Nucleus accumbens (tissue), 56 donors: ENCODE results near the gene KCNC1.

Experiments
- DNase-seq, 56 donors: peaks; one replicate each; lab custom pipeline; 2025; lab: John Stamatoyannopoulos, UW

Gene KCNC1

DNA sequence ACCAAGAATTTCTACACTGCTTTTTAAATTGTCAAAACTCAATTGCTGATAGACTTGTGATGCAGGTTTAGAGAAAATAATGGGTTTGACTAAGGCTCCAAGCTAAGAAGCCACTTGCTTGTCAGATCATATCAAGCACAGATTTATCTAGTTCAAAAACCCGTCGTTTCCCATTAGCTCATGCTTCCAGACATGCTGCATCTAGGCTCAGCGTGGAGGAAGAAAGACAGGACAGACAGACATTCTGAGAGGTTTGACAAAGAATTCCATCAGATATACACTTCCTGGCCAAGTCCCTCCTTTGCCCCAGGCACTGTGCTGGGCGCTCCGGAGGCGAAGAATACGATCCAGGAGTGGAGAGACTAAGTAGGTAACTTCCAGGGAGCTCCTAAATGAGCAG lies 76.8 kb downstream of the KCNC1 start:
- DNase-seq = no peak

- DNase-seq = no peak
These were observed 77.7 kb downstream of the KCNC1 start for GRCh38 chr11:17812091-17812864.

DNA sequence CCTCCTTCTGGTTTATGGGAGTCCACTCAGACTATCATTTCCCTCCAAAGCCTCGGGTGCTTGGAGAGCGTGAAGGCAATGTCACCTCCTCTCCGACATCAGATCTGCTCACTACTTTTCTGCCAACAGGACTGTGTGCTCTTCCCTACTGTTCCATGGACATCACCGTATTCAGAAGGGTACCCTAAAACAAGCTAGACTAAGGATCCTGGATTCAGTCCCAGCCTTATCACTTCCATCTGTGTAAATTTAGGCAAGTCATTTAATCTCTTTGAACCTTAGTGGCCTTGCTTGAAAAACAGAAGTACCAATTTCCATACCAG lies 78.2 kb downstream of the KCNC1 start:
- DNase-seq = no peak

DNA sequence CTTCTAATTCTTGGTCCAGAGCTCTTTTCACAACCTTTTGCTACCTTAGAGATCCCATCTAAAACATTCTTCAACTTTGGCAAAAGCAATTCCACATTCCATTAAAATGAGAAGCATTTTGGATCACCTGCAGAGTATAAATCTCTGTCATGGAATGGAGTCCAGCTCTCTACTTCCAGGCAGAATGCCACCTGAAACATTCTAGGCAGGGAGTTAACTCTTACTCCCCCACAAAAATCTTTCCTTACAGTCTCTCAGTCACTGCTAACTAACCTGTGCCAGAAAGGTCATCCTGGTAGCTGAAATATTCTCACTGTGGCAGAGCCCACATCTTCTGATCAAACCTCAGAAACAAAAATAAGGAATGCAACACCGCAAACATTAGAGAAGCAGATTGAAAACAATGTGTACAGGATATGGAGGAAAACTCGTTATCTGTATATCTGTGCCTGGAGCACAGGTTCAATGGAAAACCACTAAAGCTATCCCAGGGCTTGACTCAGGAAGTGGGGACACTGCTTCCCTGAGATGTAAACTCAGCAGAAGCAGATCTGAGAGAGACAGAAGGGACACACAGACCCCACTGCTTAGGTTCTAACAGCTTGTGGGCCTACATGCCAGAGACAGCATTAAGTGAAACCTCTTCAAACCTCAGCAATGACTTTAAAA lies 78.9 kb downstream of the KCNC1 start:
- no peak for DNase-seq

DNA sequence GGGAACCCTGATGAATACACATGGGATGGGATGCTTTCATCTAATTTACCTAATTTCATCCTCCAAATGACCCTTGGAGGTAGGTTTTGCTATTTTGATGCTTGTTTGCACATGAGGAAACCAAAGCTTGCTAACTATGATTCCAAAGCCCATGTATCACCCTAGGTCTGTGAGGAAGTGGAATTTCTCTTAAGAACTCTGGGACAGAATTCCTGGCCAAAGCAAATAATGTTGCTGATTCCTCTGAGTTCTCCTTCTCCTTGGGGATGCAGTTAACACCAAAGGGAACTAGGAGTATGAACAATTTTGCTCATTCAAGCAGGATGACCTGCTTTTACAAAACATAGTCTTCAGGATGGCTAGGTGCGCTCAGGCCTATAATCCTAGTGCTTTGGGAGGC lies 80.0 kb downstream of the KCNC1 start:
- DNase-seq = no peak

DNA sequence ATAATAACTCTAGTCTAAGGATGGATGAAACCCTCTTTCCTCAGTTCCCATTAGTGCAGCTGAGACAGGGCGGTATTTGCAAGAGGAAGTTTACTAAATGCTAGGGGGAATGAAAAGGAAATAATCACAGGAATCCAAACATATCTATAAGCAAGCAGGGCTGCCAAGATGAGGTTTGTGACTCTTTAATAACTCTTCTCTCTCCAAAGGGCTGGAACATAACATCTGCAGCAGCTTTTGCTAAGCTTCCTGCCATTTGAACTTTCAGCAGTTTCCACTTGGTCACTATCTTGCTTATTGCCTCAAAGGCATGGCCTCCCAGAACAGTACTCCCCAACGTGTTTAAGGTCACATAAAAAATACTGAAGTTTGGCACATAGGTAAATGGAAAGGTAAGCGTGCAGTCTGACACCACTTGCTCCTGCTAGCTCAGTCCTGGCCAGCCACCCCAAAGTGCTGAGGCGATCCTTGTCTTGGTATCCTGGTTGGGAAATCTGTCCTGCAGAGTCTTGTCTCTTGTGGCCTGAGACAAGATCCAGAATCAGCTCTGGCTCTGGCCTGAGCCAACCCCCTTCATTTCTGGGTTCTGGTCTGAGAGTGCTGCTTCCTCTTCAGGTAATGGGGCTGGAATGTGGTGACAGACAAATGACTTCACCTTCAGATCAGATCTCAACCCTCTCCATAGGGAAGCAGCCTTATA lies 81.8 kb downstream of the KCNC1 start:
- DNase-seq = no peak

DNA sequence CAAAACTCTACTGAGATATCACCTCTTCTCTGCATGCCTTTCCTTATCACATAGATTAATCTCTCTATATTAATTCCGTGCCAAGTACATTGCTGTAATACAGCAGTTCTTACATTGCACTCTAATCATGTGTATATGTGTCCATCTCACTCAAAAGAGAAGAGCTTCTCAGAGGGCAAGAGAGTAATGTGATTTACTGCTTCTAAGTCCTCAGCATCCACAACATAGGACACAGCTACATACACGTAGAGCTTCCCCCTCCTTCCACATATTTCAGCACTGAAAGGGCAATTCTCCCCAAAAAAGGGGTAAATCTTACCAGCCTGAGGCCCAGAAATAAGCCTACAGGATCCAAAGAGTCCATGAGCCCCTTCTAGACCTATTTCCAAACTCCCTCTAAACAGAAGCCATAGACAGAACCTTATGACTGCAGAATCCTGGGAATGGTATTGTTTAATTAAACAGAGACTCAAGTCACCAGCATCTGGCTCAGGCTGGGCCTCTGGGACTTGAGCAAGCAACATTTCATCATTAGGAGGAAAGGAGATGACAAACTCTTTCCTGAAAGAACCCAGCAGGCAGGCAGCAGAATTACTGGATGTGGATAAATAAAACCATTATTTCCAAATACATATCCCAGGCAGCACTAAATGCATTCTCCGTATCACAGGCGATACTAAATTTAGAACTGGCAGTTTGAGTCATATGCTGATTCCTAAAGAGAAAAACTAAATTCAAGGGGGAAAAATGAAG lies 87.2 kb downstream of the KCNC1 start:
- DNase-seq = no peak

DNA sequence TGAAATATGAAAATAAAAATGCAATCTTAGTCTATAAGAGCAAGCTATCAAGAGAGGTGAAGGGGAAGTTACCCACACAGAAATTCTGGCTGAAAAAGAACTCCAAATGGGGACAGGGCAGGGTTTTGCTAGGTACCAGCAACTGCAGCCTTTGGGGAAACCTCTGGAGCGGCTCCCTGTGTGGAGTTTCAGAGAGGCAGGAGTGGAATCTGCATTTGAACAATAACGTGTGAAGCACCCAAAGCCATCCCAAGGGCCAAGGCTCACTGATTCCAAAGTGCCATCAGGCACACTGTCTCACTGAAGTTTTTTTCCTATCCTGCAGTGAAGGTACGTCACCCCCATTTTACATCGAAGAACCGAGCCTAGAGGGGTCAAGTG lies 87.8 kb downstream of the KCNC1 start:
- no peak for DNase-seq

DNA sequence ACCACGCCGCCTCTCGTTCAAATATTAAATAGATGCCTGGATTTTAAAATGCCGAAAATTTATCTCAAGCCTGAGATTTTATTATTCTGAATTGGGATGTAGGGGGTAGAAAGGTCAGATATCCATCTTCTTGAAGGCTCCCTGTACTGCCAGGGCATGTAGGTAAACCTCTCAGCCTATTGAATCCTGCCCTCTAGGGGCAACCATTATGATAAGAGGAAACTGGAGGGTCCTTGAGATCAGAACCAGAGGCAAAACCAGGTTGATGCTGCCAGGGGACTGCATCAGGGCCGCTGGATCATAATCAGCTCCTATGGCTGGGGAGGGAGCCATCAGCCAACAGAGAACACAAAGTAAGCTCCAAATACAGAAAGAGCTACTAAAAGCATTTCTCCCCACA lies 92.4 kb downstream of the KCNC1 start:
- no peak for DNase-seq

- peak in 2 of 56 donors; percentile 25 to 31 for DNase-seq
These were observed 93.8 kb downstream of the KCNC1 start for GRCh38 chr11:17828311-17828751.

- DNase-seq = no peak
These were observed 96.6 kb downstream of the KCNC1 start for GRCh38 chr11:17831228-17831627.

DNA sequence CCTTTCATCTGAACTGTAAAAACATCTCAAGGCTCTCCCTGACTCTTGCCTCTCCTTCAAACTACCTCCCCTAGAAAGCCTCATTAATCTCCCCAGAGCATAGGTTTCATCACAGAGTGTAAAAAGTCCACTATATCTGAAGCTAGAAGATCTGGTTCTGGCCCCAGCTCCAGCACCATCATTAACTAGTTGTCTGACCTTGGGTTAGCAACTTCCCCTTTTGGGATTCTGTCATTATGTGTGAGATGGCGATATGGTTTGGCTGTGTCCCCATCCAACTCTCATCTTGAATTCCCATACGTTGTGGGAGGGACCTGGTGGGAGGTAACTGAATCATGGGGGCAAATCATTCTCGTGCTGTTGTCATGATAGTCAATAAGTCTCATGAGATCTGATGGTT lies 97.3 kb downstream of the KCNC1 start:
- no peak for DNase-seq
